HG03025 (cell line): ENCODE results near the gene RALGPS1.
"Not testable (repeated sequence)": the region's sequence is repeated elsewhere in the genome, so short reads cannot be mapped to it uniquely, and the experiment has no call there.

Source experiments
- ATAC-seq: cut with Tn5 transposase; IDR thresholded peaks from one replicate; pipeline ENCODE4 v1.9.1; 2021; ENCODE audit warnings: mild to moderate bottlenecking, moderate library complexity; ENCODE audit not compliant: unreplicated experiment, low FRiP score

RALGPS1 gene

GRCh38 chr9:127144670-127145445 lies 230.3 kb downstream of the RALGPS1 start:
- ATAC-seq: no peak

- not testable (repeated sequence) for ATAC-seq
These were observed 232.3 kb downstream of the RALGPS1 start for GRCh38 chr9:127146841-127147240.

GRCh38 chr9:127147251-127147650 lies 232.7 kb downstream of the RALGPS1 start:
- ATAC-seq: no peak

GRCh38 chr9:127148014-127148413 lies 233.4 kb downstream of the RALGPS1 start:
- no peak for ATAC-seq

- ATAC-seq: no peak
These were observed 234.4 kb downstream of the RALGPS1 start for GRCh38 chr9:127149010-127149409.

GRCh38 chr9:127149463-127150390 lies 235.1 kb downstream of the RALGPS1 start:
- ATAC-seq: no peak

- ATAC-seq: no peak
These were observed 238.9 kb downstream of the RALGPS1 start for GRCh38 chr9:127153501-127153900.

- ATAC-seq: no peak
These were observed 239.4 kb downstream of the RALGPS1 start for GRCh38 chr9:127154003-127154389.

- ATAC-seq: no peak
These were observed 240.0 kb downstream of the RALGPS1 start for GRCh38 chr9:127154390-127155191.

- no peak for ATAC-seq
These were observed 240.9 kb downstream of the RALGPS1 start for GRCh38 chr9:127155314-127155960.

- no peak for ATAC-seq
These were observed 244.3 kb downstream of the RALGPS1 start for GRCh38 chr9:127158786-127159324.

GRCh38 chr9:127159325-127159801 lies 244.8 kb downstream of the RALGPS1 start:
- no peak for ATAC-seq

GRCh38 chr9:127159949-127160610 lies 245.5 kb downstream of the RALGPS1 start:
- ATAC-seq: no peak

- ATAC-seq: no peak
These were observed 246.6 kb downstream of the RALGPS1 start for GRCh38 chr9:127161081-127161624.

- no peak for ATAC-seq
These were observed 247.7 kb downstream of the RALGPS1 start for GRCh38 chr9:127162046-127162863.

- ATAC-seq: no peak
These were observed 248.3 kb downstream of the RALGPS1 start for GRCh38 chr9:127162864-127163365.

- no peak for ATAC-seq
These were observed 248.8 kb downstream of the RALGPS1 start for GRCh38 chr9:127163409-127163808.

- no peak for ATAC-seq
These were observed 250.5 kb downstream of the RALGPS1 start for GRCh38 chr9:127165116-127165515.
